HG03457 (cell line): ENCODE results near the gene SUPT5H.

Source experiments
- ATAC-seq: cut with Tn5 transposase; IDR thresholded peaks from one replicate; pipeline ENCODE4 v1.9.1; 2021; ENCODE audit warnings: moderate number of reproducible peaks; ENCODE audit not compliant: unreplicated experiment

Gene SUPT5H

GRCh38 chr19:39409208-39410016 lies 36.0 kb upstream of the SUPT5H start:
- no peak for ATAC-seq

- no peak for ATAC-seq
Observed at GRCh38 chr19:39410017-39410830, 35.2 kb upstream of the SUPT5H start.

DNA sequence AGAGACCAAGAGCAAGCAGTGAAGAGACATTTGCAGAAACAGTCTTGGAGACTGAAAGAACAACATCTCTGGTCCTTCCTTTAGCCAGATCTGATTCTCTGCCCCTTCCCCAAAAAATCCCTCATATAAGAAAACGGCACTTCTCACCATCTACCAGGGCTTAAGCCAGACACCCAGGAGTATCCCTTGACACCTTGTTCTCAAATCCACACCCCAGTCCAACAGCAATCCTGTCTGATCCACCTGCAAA lies 34.6 kb upstream of the SUPT5H start:
- ATAC-seq: no peak

GRCh38 chr19:39411081-39411831 lies 34.1 kb upstream of the SUPT5H start:
- ATAC-seq: no peak

GRCh38 chr19:39411832-39412099 lies 33.6 kb upstream of the SUPT5H start:
- peak; percentile 12 for ATAC-seq

- ATAC-seq: peak; percentile 43
Observed at GRCh38 chr19:39412100-39412866, 33.1 kb upstream of the SUPT5H start, which contains the start of gene PLEKHG2. Gene PLEKHG2 (plus strand): TSS chr19:39412669. CDS start chr19:39414087, 1,418 bp downstream.

DNA sequence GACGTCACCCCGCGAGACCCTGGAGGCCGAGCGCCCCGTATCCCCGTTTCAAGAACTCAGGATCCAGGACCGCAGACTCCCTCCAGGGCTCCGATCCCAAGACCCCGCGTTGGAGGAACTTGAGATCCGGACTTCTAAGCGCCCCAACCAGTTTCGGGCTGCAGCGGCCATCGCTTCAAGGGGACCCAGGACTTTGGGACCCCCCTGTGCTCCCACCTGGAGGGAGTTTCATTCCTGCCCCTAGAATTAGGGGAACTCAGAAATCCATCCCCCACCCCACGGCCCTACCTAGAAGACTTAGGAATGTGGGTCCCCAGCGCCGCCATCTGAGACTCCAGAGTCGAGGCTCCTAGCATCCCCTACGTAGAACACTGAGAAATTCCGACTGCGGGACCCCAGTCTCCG lies 32.5 kb upstream of the SUPT5H start:
- ATAC-seq: no peak

GRCh38 chr19:39413272-39413910 lies 32.0 kb upstream of the SUPT5H start:
- no peak for ATAC-seq

GRCh38 chr19:39413911-39414608 lies 31.3 kb upstream of the SUPT5H start:
- no peak for ATAC-seq

GRCh38 chr19:39415111-39416046 lies 30.0 kb upstream of the SUPT5H start:
- no peak for ATAC-seq

- ATAC-seq: no peak
Observed at GRCh38 chr19:39416152-39417120, 28.9 kb upstream of the SUPT5H start.

- no peak for ATAC-seq
Observed at GRCh38 chr19:39417463-39418181, 27.8 kb upstream of the SUPT5H start.

- ATAC-seq: no peak
Observed at GRCh38 chr19:39419003-39419402, 26.4 kb upstream of the SUPT5H start.

GRCh38 chr19:39420769-39421168 lies 24.6 kb upstream of the SUPT5H start:
- ATAC-seq: no peak

GRCh38 chr19:39422020-39422419 lies 23.4 kb upstream of the SUPT5H start:
- ATAC-seq: no peak

- no peak for ATAC-seq
Observed at GRCh38 chr19:39423258-39424086, 21.9 kb upstream of the SUPT5H start.
